ENCODE results near the gene OR5H6. TPM values are rescaled to one million over a fixed set of nuclear protein-coding genes. Genes with fewer than 3 reads are reported as not detected.

The OR5H6 gene
- total RNA-seq, 1 donor from 2014 or later: not detected

Other genes starting within 250 kb of the OR5H6 start
- not detected for gene GABRR3, start 228.9 kb upstream of the OR5H6 start, total RNA-seq
- not detected for gene OR5AC2, start 177.1 kb upstream of the OR5H6 start, total RNA-seq
- gene OR5H1, start 133.5 kb upstream of the OR5H6 start, total RNA-seq: not detected
- gene OR5H14, start 116.8 kb upstream of the OR5H6 start, total RNA-seq: not detected
- gene OR5H15, start 97.5 kb upstream of the OR5H6 start, total RNA-seq: not detected
- gene OR5H2, start 18.3 kb downstream of the OR5H6 start, total RNA-seq: not detected
- gene OR5K4, start 89.6 kb downstream of the OR5H6 start, total RNA-seq: not detected
- not detected for gene OR5K3, start 126.4 kb downstream of the OR5H6 start, total RNA-seq
- not detected for gene OR5K1, start 199.0 kb downstream of the OR5H6 start, total RNA-seq
- gene OR5K2, start 233.4 kb downstream of the OR5H6 start, total RNA-seq: not detected

Data from Right ventricle myocardium inferior (tissue), 1 donor.